B cell (primary cell): Measurements from ENCODE around the gene SLC30A7. TPM values are rescaled to one million over a fixed set of nuclear protein-coding genes. Genes with fewer than 3 reads are reported as not detected.

Experiments used
- ATAC-seq: fragments of 200-7000 bp; cut with Tn5 transposase; one replicate; pipeline ENCODE4 v1.10.0; 2021; ENCODE audit warnings: low read depth, mild to moderate bottlenecking, moderate number of reproducible peaks, moderate library complexity
- CTCF ChIA-PET: fragments of 350-600 bp; sonication (Branson Sonifier 250); formaldehyde crosslinking; loops from one replicate; lab custom pipeline; 2021; ENCODE audit warnings: antibody characterized with exemption, inconsistent platforms; lab: Charles Lee
- POLR2A ChIA-PET: fragments of 350-600 bp; sonication (Branson Sonifier 250); formaldehyde crosslinking; loops from one replicate; lab custom pipeline; 2021; ENCODE audit warnings: antibody characterized with exemption; lab: Charles Lee
- DNase-seq: peaks from one replicate; pipeline ENCODE4 v3.0.0; 2013
- H2AFZ ChIP-seq: 2 replicates; pipeline ENCODE4 v1.6.1; 2012; ENCODE audit warnings: mild to moderate bottlenecking, low read depth, low read length; ENCODE audit not compliant: insufficient read depth, poor library complexity, severe bottlenecking
- H3K27ac ChIP-seq, 2 donors: 1 replicate in 1 of 2; 2 replicates in 1 of 2; pipeline ENCODE4 v1.5.1; 2012 to 2013; ENCODE audit warnings: low read length in 2 of 2, mild to moderate bottlenecking in 2 of 2, moderate library complexity in 1 of 2
- H3K27me3 ChIP-seq, 4 experiments: fragments of 200-600 bp in 1 of 4; sonication (generic) in 1 of 4; replicated peaks in 1 of 4; 1 replicate in 2 of 4; 2 replicates in 2 of 4; pipeline versions ENCODE4 v1.6.1 to v1.7.0; 2013 to 2016; ENCODE audit warnings: low read length in 3 of 4, mild to moderate bottlenecking in 2 of 4, mixed read lengths in 1 of 4, moderate library complexity in 1 of 4; ENCODE audit not compliant: insufficient read depth in 4 of 4, control insufficient read depth in 3 of 4; ENCODE audit errors: control extremely low read depth in 1 of 4
- H3K36me3 ChIP-seq, 2 experiments: replicated peaks in 1 of 2; 1 replicate in 1 of 2; 2 replicates in 1 of 2; pipeline versions ENCODE4 v1.6.1 to v1.7.1; 2013; ENCODE audit warnings: low read length in 1 of 2; ENCODE audit not compliant: insufficient read depth in 2 of 2, control insufficient read depth in 1 of 2; ENCODE audit errors: control extremely low read depth in 1 of 2, extremely low read depth in 1 of 2
- H3K4me1 ChIP-seq, 2 donors: fragments of 200-600 bp in 1 of 2; sonication (generic) in 1 of 2; 1 replicate in 1 of 2; 2 replicates in 1 of 2; pipeline versions ENCODE4 v1.5.1 to v1.6.1; 2013 to 2017; ENCODE audit warnings: low read length in 2 of 2; ENCODE audit not compliant: control insufficient read depth in 2 of 2, insufficient read depth in 2 of 2
- H3K4me2 ChIP-seq: replicated peaks from 2 replicates; pipeline ENCODE3; 2012; ENCODE audit warnings: mild to moderate bottlenecking, low read depth, low read length; ENCODE audit not compliant: poor library complexity, severe bottlenecking
- H3K4me3 ChIP-seq, 5 experiments: fragments of 200-600 bp in 1 of 5; sonication (generic) in 1 of 5; 1 replicate in 3 of 5; 2 replicates in 2 of 5; pipeline versions ENCODE4 v1.5.1 to v1.7.0; 2011 to 2016; ENCODE audit warnings: low read length in 4 of 5, mild to moderate bottlenecking in 4 of 5, low read depth in 2 of 5, control low read depth in 1 of 5, moderate library complexity in 1 of 5; ENCODE audit not compliant: insufficient read depth in 1 of 5; ENCODE audit errors: control extremely low read depth in 1 of 5, extremely low read depth in 1 of 5
- H3K79me2 ChIP-seq: fragments of 200-600 bp; sonication (generic); one replicate; pipeline ENCODE4 v1.6.0; 2016; ENCODE audit warnings: low read length; ENCODE audit not compliant: control insufficient read depth, insufficient read depth
- H3K9ac ChIP-seq: fragments of 200-600 bp; sonication (generic); 2 replicates; pipeline ENCODE4 v1.6.1; 2017; ENCODE audit warnings: mild to moderate bottlenecking, low read length, moderate library complexity
- H3K9me3 ChIP-seq, 3 donors: one replicate each; pipeline versions ENCODE4 v1.6.1 to v1.7.1; 2013; ENCODE audit warnings: low read length in 2 of 3; ENCODE audit not compliant: control insufficient read depth in 2 of 3, insufficient read depth in 1 of 3; ENCODE audit errors: control extremely low read depth in 1 of 3
- H4K20me1 ChIP-seq: 2 replicates; pipeline ENCODE4 v1.6.0; 2012; ENCODE audit warnings: mild to moderate bottlenecking, low read length; ENCODE audit not compliant: insufficient read depth, control insufficient read depth, poor library complexity, severe bottlenecking
- H3K27ac Mint-ChIP-seq: one replicate; pipeline ENCODE4 v1.8.0; 2021; ENCODE audit warnings: mixed read lengths
- H3K27me3 Mint-ChIP-seq: one replicate; pipeline ENCODE4 v1.8.0; 2021; ENCODE audit warnings: mixed read lengths
- H3K4me1 Mint-ChIP-seq: one replicate; pipeline ENCODE4 v1.8.0; 2021; ENCODE audit warnings: mixed read lengths
- H3K4me3 Mint-ChIP-seq: one replicate; pipeline ENCODE4 v1.8.0; 2021; ENCODE audit warnings: mixed read lengths
- H3K9me3 Mint-ChIP-seq: one replicate; pipeline ENCODE4 v1.8.0; 2022; ENCODE audit warnings: mixed read lengths; ENCODE audit not compliant: insufficient read depth
- EZH2 ChIP-seq: IDR thresholded peaks from 2 replicates; pipeline ENCODE4 v1.6.1; 2012; ENCODE audit warnings: borderline replicate concordance, low read depth, mild to moderate bottlenecking, moderate library complexity, low read length; ENCODE audit not compliant: insufficient read depth, poor library complexity, severe bottlenecking
- WGBS: methylation state at CpG from one replicate; pipeline ENCODE4 v1.1.5; 2013; ENCODE audit warnings: missing lambda C conversion rate; ENCODE audit not compliant: insufficient coverage; 5-methylcytosine and 5-hydroxymethylcytosine counted together
- intact Hi-C: fragments of 100-400 bp; cut with micrococcal nuclease; formaldehyde crosslinking; loops from one replicate; pipeline ENCODE4 v1.10.0; 2022
- polyA plus RNA-seq: library from polyadenylated mRNA; depleted of rRNA; stranded (reverse); fragments of >200 nt; gene quantifications from 2 replicates; pipeline ENCODE4 v1.2.3, GENCODE V29; 2012
- total RNA-seq, 2 donors: library from RNA; stranded (reverse); fragments of 120-200 nt in 1 of 2; gene quantifications; 1 replicate in 1 of 2; 2 replicates in 1 of 2; pipeline versions ENCODE4 v1.2.3 to v1.2.4, GENCODE V29; 2013 to 2022
- TF ChIP-seq, protein P1 (sequence below): fragments of 200-600 bp; IDR thresholded peaks from one replicate; pipeline ENCODE4 v1.8.0; 2022; ENCODE audit warnings: antibody characterized with exemption, mild to moderate bottlenecking

SLC30A7 gene
- total and polyA plus RNA-seq, 2 donors (not counting 1 experiment from before 2014, with no cell fraction given), result 5.2 to 28.6 TPM

DNA sequence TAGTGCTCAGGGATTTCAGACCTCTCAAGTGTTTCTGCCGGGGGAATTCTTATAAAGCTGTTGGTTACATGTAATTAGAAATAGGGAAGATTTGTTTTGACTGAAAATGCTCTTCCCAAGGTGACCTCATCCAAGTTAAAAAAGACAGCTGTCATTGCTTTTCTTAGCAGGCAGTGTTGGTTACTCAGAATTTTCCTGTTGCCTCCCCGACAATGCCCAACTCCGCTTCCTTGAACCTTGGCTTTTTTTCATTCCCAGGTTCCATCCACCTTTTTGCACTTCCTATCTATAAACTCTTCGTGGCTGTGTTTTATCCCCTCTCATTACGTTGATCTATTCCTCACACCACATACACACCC lies 130.5 kb downstream of the SLC30A7 start:
- Histone ChIP-seq H3K9me3 (no peaks in the 10 kb centered on the region), H3K9ac (peak overlapping the region; percentile 89), H4K20me1 (no peaks in the 10 kb centered on the region), H2AFZ (peak overlapping the region; percentile 92), H3K27ac (peak overlapping the region; percentile 78 to 85), H3K4me1 (peaks cover 47 to 52% of the 10 kb centered on the region in 2 donors), H3K36me3 (no peaks in the 10 kb centered on the region), H3K27me3 (no peaks in the 10 kb centered on the region), H3K4me3 (peak overlapping the region; percentile 81 to 97 (median 92)), H3K79me2 (peaks cover 97% of the 10 kb centered on the region), H3K4me2 (peak overlapping the region; percentile 80)
- TF ChIP-seq, protein P1, sequence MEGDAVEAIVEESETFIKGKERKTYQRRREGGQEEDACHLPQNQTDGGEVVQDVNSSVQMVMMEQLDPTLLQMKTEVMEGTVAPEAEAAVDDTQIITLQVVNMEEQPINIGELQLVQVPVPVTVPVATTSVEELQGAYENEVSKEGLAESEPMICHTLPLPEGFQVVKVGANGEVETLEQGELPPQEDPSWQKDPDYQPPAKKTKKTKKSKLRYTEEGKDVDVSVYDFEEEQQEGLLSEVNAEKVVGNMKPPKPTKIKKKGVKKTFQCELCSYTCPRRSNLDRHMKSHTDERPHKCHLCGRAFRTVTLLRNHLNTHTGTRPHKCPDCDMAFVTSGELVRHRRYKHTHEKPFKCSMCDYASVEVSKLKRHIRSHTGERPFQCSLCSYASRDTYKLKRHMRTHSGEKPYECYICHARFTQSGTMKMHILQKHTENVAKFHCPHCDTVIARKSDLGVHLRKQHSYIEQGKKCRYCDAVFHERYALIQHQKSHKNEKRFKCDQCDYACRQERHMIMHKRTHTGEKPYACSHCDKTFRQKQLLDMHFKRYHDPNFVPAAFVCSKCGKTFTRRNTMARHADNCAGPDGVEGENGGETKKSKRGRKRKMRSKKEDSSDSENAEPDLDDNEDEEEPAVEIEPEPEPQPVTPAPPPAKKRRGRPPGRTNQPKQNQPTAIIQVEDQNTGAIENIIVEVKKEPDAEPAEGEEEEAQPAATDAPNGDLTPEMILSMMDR, result no peak
- no peak for TF ChIP-seq EZH2
- Mint-ChIP-seq H3K9me3 (no peaks in the 10 kb centered on the region), H3K27ac (peak overlapping the region; percentile 97), H3K27me3 (no peaks in the 10 kb centered on the region), H3K4me1 (peaks cover 55% of the 10 kb centered on the region), H3K4me3 (peak overlapping the region; percentile 98)
- intact Hi-C loops, result loop anchor here (1.0 to 10.0 kb wide), 6 partner anchors 41 to 281 kb away; no protein-coding TSS in a partner anchor
- ChIA-PET POLR2A (interaction anchor here (1.3 to 2.3 kb wide), 3 partner anchors 210 to 221 kb away, joined by 5 to 10 read pairs (median 6); partner anchors contain the start of gene S1PR1), CTCF (interaction anchor here (0.9 to 4.8 kb wide), 4 partner anchors 11 to 261 kb away, joined by 3 to 24 read pairs (median 8); no protein-coding TSS in a partner anchor)
- WGBS, result 31% methylated on average over 3 of the region's 5 CpGs
- no peak for ATAC-seq
- DNase-seq, result no peak

DNA sequence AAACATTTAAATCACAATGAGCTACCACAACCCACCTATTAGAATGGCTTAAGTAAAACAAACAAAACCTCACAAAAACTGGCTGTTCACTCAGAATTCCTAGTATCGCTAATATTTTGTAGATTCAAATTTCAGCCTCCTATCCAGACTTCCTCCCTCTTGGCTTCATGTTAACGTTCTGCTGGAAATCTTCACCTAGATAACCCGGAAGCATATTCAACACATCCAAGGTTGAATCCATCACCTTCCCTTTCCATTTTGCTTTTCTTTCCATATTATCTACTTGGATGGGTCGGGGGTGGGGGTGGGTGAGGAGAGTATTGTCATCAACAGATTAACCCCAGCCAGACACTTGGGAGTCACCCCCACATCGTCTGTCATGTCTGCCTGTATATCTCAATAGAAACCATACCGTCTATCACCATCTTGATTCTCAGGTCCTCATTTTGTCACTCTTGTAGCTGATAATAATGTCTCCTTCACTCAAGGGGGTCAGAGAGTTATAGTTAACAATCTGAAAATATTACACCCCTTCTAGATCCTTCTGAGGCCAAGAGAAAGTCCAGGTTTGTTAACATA lies 131.4 kb downstream of the SLC30A7 start:
- H3K4me3 ChIP-seq, result peak overlapping the region in 4 of 5 experiments; percentile 2 to 97 (median 88)
- ChIA-PET CTCF (interaction anchor here (0.9 to 4.8 kb wide), 5 partner anchors 37 to 330 kb away, joined by 3 to 24 read pairs (median 5); no protein-coding TSS in a partner anchor), POLR2A (interaction anchor here (1.7 to 2.3 kb wide), 3 partner anchors 211 to 220 kb away, joined by 5 to 10 read pairs (median 8); no protein-coding TSS in a partner anchor)
- peak overlapping the region; percentile 80 for H3K4me2 ChIP-seq
- peaks cover 99% of the 10 kb centered on the region for H3K79me2 ChIP-seq
- peak overlapping the region; percentile 14 to 85 for H3K27ac ChIP-seq
- ATAC-seq (no peak), DNase-seq (peak; percentile 15)
- 90% methylated on average over 1 of the region's 6 CpGs for WGBS
- H3K9me3 Mint-ChIP-seq, result no peaks in the 10 kb centered on the region
- H4K20me1 ChIP-seq, result no peaks in the 10 kb centered on the region
- peaks cover 47 to 53% of the 10 kb centered on the region in 2 donors for H3K4me1 ChIP-seq
- peaks cover 57% of the 10 kb centered on the region for H3K4me1 Mint-ChIP-seq
- H3K36me3 ChIP-seq, result no peaks in the 10 kb centered on the region
- no peaks in the 10 kb centered on the region for H3K27me3 Mint-ChIP-seq
- H3K27me3 ChIP-seq, result no peaks in the 10 kb centered on the region
- TF ChIP-seq EZH2, result no peak
- TF ChIP-seq, protein P1, result no peak
- peak overlapping the region; percentile 79 for H3K4me3 Mint-ChIP-seq
- intact Hi-C loops, result loop anchor here (5.0 to 10.0 kb wide), 5 partner anchors 40 to 280 kb away; no protein-coding TSS in a partner anchor
- peak overlapping the region; percentile 89 for H3K9ac ChIP-seq
- H3K27ac Mint-ChIP-seq, result peak overlapping the region; percentile 61
- H2AFZ ChIP-seq, result peak overlapping the region; percentile 39
- no peaks in the 10 kb centered on the region for H3K9me3 ChIP-seq
